GM12878 (cell line): ENCODE results near the gene MSI2. TPM values are rescaled to one million over a fixed set of nuclear protein-coding genes. Genes with fewer than 3 reads are reported as not detected.
A peak's percentile ranks its signal among the peaks of the same experiment; 100 is the strongest.

ENCODE experiments used
- ATAC-seq: fragments of 200-7000 bp; cut with Tn5 transposase; 3 replicates; pipeline ENCODE4 v1.9.1; 2020; ENCODE audit warnings: mild to moderate bottlenecking, moderate library complexity
- BruUV-seq: library from RNA; stranded (reverse); fragments of 400-500 nt; replicated peaks from 2 replicates; lab custom pipeline; 2021; lab: Mats Ljungman, UMichigan
- CTCF ChIA-PET: fragments of 300-600 bp; sonication (Branson Sonifier 250); formaldehyde crosslinking; extraction: SDS; loops from one replicate; lab custom pipeline; 2021; ENCODE audit warnings: inconsistent platforms; lab: Yijun Ruan, JAX
- POLR2A ChIA-PET: fragments of 350-600 bp; formaldehyde crosslinking; extraction: SDS; loops from one replicate; lab custom pipeline; 2021; ENCODE audit warnings: inconsistent platforms; lab: Charles Lee
- RAD21 ChIA-PET: fragments of 300-600 bp; sonication (Branson Sonifier 250); formaldehyde crosslinking; loops from one replicate; lab custom pipeline; 2023; ENCODE audit warnings: antibody characterized with exemption; ENCODE audit not compliant: unreplicated experiment; lab: Charles Lee
- SMC1A ChIA-PET: fragments of 300-600 bp; sonication (Branson Sonifier 250); formaldehyde crosslinking; loops from one replicate; lab custom pipeline; 2023; ENCODE audit not compliant: unreplicated experiment, uncharacterized antibody; lab: Charles Lee
- DNase-seq: peaks from one replicate; pipeline ENCODE4 v3.0.0-alpha.2; 2011; ENCODE audit warnings: low read depth, low spot score
- FAIRE-seq: peaks from 3 replicates; lab custom pipeline; 2011; peaks lifted over from hg19 to GRCh38; lab: Jason Lieb, UNC
- H2AFZ ChIP-seq: 2 replicates; pipeline ENCODE4 v1.6.0; 2011; ENCODE audit warnings: low read depth, low read length, control low read depth; ENCODE audit not compliant: control insufficient read depth
- H3K27ac ChIP-seq: 2 replicates; pipeline ENCODE4 v1.5.1; 2011; ENCODE audit warnings: control low read depth; ENCODE audit not compliant: control insufficient read depth, insufficient read depth
- H3K27me3 ChIP-seq, 2 experiments: replicated peaks in 1 of 2; 2 replicates each; pipeline versions ENCODE4 v1.6.0 to v1.6.1; 2011; ENCODE audit warnings: low read length in 1 of 2; ENCODE audit not compliant: control insufficient read depth in 2 of 2, insufficient read depth in 2 of 2
- H3K36me3 ChIP-seq, 2 experiments: 2 replicates each; pipeline ENCODE4 v1.5.1; 2011; ENCODE audit warnings: low read length in 1 of 2; ENCODE audit not compliant: control insufficient read depth in 2 of 2, insufficient read depth in 2 of 2
- H3K4me1 ChIP-seq: 2 replicates; pipeline ENCODE4 v1.6.1; 2011; ENCODE audit warnings: mild to moderate bottlenecking, low read length, moderate library complexity, mixed read lengths; ENCODE audit not compliant: control insufficient read depth, insufficient read depth
- H3K4me2 ChIP-seq: 2 replicates; pipeline ENCODE4 v1.6.0; 2011; ENCODE audit warnings: control low read depth; ENCODE audit not compliant: control insufficient read depth, insufficient read depth
- H3K4me3 ChIP-seq: fragments of 200-600 bp; sonication (generic); 2 replicates; pipeline ENCODE4 v1.5.1; 2016
- H3K79me2 ChIP-seq: 2 replicates; pipeline ENCODE4 v1.6.0; 2011; ENCODE audit warnings: low read length; ENCODE audit not compliant: control insufficient read depth, insufficient read depth
- H3K9ac ChIP-seq: 2 replicates; pipeline ENCODE4 v1.8.0; 2011; ENCODE audit warnings: low read length, control low read depth, mixed read lengths; ENCODE audit not compliant: control insufficient read depth, insufficient read depth
- H3K9me3 ChIP-seq: replicated peaks from 3 replicates; pipeline ENCODE4 v1.5.1; 2011; ENCODE audit warnings: mild to moderate bottlenecking, low read length; ENCODE audit not compliant: control insufficient read depth, insufficient read depth
- H4K20me1 ChIP-seq: 2 replicates; pipeline ENCODE4 v1.6.0; 2011; ENCODE audit not compliant: control insufficient read depth, insufficient read depth
- CEBPZ ChIP-seq: fragments of 150-350 bp; IDR thresholded peaks from 2 replicates; pipeline ENCODE4 v1.6.1; 2016; ENCODE audit warnings: low read depth, low read length
- CTCF ChIP-seq, 3 experiments: IDR thresholded peaks in 2 of 3; conservative IDR thresholded peaks in 1 of 3; 2 replicates each; pipeline ENCODE4 v1.5.1; 2011; ENCODE audit warnings: low read depth in 3 of 3, low read length in 3 of 3, mild to moderate bottlenecking in 3 of 3, control low read depth in 2 of 3, moderate library complexity in 2 of 3, inconsistent platforms in 1 of 3, mixed read lengths in 1 of 3; ENCODE audit not compliant: control insufficient read depth in 2 of 3, insufficient read depth in 1 of 3; ENCODE audit errors: extremely low read depth in 1 of 3
- FOXM1 ChIP-seq: IDR thresholded peaks from 2 replicates; pipeline ENCODE4 v1.6.1; 2012; ENCODE audit warnings: low read depth, mild to moderate bottlenecking, inconsistent platforms, low read length, moderate library complexity
- IKZF1 ChIP-seq: fragments of 450-650 bp; conservative IDR thresholded peaks from 2 replicates; pipeline ENCODE4 v1.6.1; 2017; ENCODE audit warnings: antibody characterized with exemption, mild to moderate bottlenecking
- KDM1A ChIP-seq: fragments of 200-600 bp; sonication (generic); IDR thresholded peaks from 2 replicates; pipeline ENCODE4 v1.6.1; 2016; ENCODE audit warnings: borderline replicate concordance
- MAX ChIP-seq: IDR thresholded peaks from 2 replicates; pipeline ENCODE4 v1.6.1; 2012; ENCODE audit warnings: low read depth, low read length, improper control_type of control experiment
- MYC ChIP-seq: IDR thresholded peaks from 2 replicates; pipeline ENCODE4 v1.6.1; 2011; ENCODE audit warnings: mild to moderate bottlenecking, low read length, moderate library complexity, inconsistent platforms; ENCODE audit not compliant: insufficient read depth, insufficient replicate concordance, insufficient read length, severe bottlenecking
- NR2C2 ChIP-seq: IDR thresholded peaks from 2 replicates; pipeline ENCODE4 v1.6.1; 2011; ENCODE audit warnings: borderline replicate concordance, low read depth; ENCODE audit not compliant: control insufficient read depth, insufficient read length
- POLR2AphosphoS5 ChIP-seq: IDR thresholded peaks from 2 replicates; pipeline ENCODE4 v1.6.1; 2011; ENCODE audit warnings: mild to moderate bottlenecking, low read length, inconsistent platforms
- RCOR1 ChIP-seq: conservative IDR thresholded peaks from 2 replicates; pipeline ENCODE4 v1.6.1; 2012; ENCODE audit warnings: low read depth, low read length, improper control_type of control experiment
- SMC3 ChIP-seq: IDR thresholded peaks from 2 replicates; pipeline ENCODE4 v1.6.1; 2011; ENCODE audit warnings: low read length, improper control_type of control experiment, borderline replicate concordance
- SP1 ChIP-seq: IDR thresholded peaks from one replicate; pipeline ENCODE4 v1.6.1; 2011; ENCODE audit warnings: low read depth, low read length
- SRF ChIP-seq, 2 experiments: IDR thresholded peaks; 2 replicates each; pipeline ENCODE4 v1.6.1; 2011; ENCODE audit warnings: low read depth in 2 of 2, low read length in 2 of 2, mild to moderate bottlenecking in 1 of 2, moderate library complexity in 1 of 2
- USF1 ChIP-seq: IDR thresholded peaks from 2 replicates; pipeline ENCODE4 v1.6.1; 2011; ENCODE audit warnings: borderline replicate concordance, low read depth, mild to moderate bottlenecking, moderate library complexity, mixed read lengths, low read length; ENCODE audit not compliant: insufficient read depth; ENCODE audit errors: extremely low read length
- YY1 ChIP-seq: IDR thresholded peaks from 2 replicates; pipeline ENCODE4 v1.6.1; 2011; ENCODE audit warnings: low read depth, mild to moderate bottlenecking, low read length
- ZNF274 ChIP-seq: IDR thresholded peaks from one replicate; pipeline ENCODE4 v1.8.0; 2011; ENCODE audit not compliant: insufficient read length, insufficient read depth
- WGBS: methylation state at CpG from one replicate; pipeline ENCODE4 v1.1.6; 2016; ENCODE audit warnings: low lambda C conversion rate; ENCODE audit not compliant: insufficient replicate concordance, insufficient coverage; ENCODE audit errors: missing lambda C conversion rate; 5-methylcytosine and 5-hydroxymethylcytosine counted together
- in situ Hi-C: fragments of 300-500 bp; cut with MboI; formaldehyde crosslinking; loops from 9 replicates; pipeline ENCODE4 v1.14.3; 2018; ENCODE audit warnings: mixed read lengths
- intact Hi-C: fragments of 100-400 bp; cut with micrococcal nuclease; formaldehyde crosslinking; loops from one replicate; pipeline ENCODE4 v1.14.2; 2022; ENCODE audit not compliant: unreplicated experiment
- polyA plus RNA-seq, 11 experiments: library from polyadenylated mRNA; depleted of rRNA in 4 of 11; unstranded in 6 of 11; stranded (reverse) in 5 of 11; fragments of >200 nt; fragmentation: Nextera tagmentation in 4 of 11; fragmentation: Illumina TruSeq in 1 of 11; extraction: Ambion mirVana in 4 of 11; extraction: Trizol in 1 of 11; gene quantifications; 1 replicate in 1 of 11; 2 replicates in 10 of 11; pipeline versions ENCODE4 v1.2.1 to v1.2.3, GENCODE V29; 2011 to 2016; ENCODE audit warnings: inconsistent platforms in 2 of 11, missing spikeins in 2 of 11, low read depth in 1 of 11
- total RNA-seq, 4 experiments: library from RNA; depleted of rRNA in 3 of 4; stranded (reverse); fragments of >200 nt in 3 of 4; fragmentation: Illumina TruSeq in 1 of 4; extraction: Trizol in 1 of 4; gene quantifications; 2 replicates each; pipeline versions ENCODE4 v1.2.1 to v1.2.3, GENCODE V29; 2013 to 2021

Gene MSI2
- total and polyA plus RNA-seq, 10 of the 15 experiments (the other 5 are each of a cell fraction or from before 2014, with no cell fraction given) = 6.1 to 76.1 (median 42.0) TPM

DNA sequence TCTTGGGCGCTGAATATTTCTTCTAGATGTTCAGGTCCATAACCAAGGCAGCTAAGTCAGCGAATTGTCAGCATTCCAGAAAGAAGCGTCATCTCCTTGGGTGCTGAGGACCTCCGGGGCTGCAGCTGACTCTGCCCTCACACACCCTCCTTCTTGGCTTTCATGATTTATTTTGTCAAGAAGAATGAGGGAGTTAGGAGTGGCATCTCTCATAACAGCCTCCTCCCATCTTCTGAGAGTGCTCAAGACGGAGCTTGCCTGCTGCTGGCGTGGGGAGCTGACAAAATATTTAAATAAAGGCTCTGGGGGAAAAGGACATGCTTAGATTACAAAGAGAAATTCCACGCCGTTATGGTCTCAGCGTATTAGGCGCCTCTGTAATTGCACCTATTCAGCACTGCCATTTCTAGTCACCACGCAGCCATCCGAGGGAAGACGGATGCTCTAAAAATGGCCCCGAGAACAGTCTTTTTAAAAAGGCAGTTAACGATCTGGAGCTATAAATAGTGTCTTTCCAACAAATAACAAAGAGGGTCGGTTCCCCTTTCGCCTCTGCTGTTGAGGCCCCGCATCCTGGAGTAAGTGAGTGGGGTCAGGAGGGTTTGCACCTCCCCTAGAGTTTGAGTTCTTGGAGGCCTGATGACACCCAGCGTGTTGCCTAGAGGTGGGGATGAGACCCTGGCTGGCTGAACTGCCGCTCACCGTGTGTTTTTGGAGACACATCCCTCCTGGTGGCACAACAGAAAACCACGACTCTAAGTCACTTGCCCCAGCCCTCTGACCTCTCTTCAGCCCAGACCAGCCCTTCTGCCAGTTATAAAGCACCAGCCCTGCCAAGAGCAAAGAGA is 301.7 kb downstream of the MSI2 start (continued):
- TF ChIP-seq CEBPZ (no peak), YY1 (peak; percentile 63), KDM1A (no peak)

DNA sequence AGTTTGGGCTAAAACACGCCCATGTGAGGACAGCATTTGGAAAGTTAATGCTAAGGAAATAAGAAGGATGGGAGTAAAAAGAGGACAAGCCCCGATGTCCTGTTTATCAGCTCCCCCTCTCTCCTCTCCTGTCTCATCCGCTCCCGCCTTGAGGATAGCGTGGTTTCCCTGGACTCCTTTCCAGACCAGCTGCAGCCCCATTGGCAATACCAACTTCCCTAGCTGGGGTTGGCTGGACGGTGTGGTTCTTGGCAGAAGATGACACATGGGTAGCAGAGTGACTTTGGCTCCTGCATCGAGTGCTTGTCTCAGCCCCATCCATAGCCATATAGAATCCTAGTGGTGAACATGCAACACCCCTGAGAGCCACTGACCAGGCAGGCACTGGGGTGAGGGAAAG is 302.9 kb downstream of the MSI2 start:
- intact Hi-C loops (no loop called here), in situ Hi-C loops (no loop called here)
- CTCF ChIA-PET = no interaction called here
- WGBS = 98% methylated on average over 7 of the region's 7 CpGs
- H3K79me2 ChIP-seq = peaks cover 5% of the 10 kb centered on the region
- POLR2A ChIA-PET = no interaction called here
- no peak overlapping the region for H3K9ac ChIP-seq
- no peak overlapping the region for H3K4me3 ChIP-seq
- DNase-seq = no peak
- no peak overlapping the region for H2AFZ ChIP-seq
- peaks cover 13% of the 10 kb centered on the region for H3K4me1 ChIP-seq
- H3K9me3 ChIP-seq = no peaks in the 10 kb centered on the region
- RAD21 ChIA-PET = no interaction called here
- no peaks in the 10 kb centered on the region for H3K27me3 ChIP-seq
- H3K36me3 ChIP-seq = peaks cover 0 to 7% of the 10 kb centered on the region in 2 experiments; a peak in 2 of 4 replicates
- no TSS peak for BruUV-seq
- no peaks in the 10 kb centered on the region for H4K20me1 ChIP-seq
- no peak overlapping the region for H3K27ac ChIP-seq
- H3K4me2 ChIP-seq = no peak overlapping the region
- SMC1A ChIA-PET = no interaction called here
- ATAC-seq = no peak
- no peak for FAIRE-seq
- TF ChIP-seq USF1 = no peak
- no peak for TF ChIP-seq ZNF274
- no peak for TF ChIP-seq FOXM1
- TF ChIP-seq IKZF1 = no peak
- no peak for TF ChIP-seq SRF (IDR thresholded peaks at IDR 0.05; ENCODE audit: low read depth in 2 of 2, low read length in 2 of 2)
- no peak for TF ChIP-seq CTCF (IDR thresholded peaks at IDR 0.05 in 2 of 3, conservative IDR thresholded peaks at IDR 0.05 in 1 of 3; ENCODE audit: control insufficient read depth in 2 of 3, extremely low read depth in 1 of 3, insufficient read depth in 1 of 3, low read depth in 3 of 3, low read length in 3 of 3)
- TF ChIP-seq MYC = no peak
- no peak for TF ChIP-seq MAX
- TF ChIP-seq RCOR1 = no peak
- no peak for TF ChIP-seq NR2C2
- no peak for TF ChIP-seq SP1
- TF ChIP-seq POLR2AphosphoS5 = no peak
- TF ChIP-seq SMC3 = no peak
